Mesendoderm (in vitro differentiated cells): ENCODE measurements around the gene DAAM1.

ENCODE experiments used
- DNase-seq: peaks from one replicate; pipeline ENCODE4 v3.0.0; 2013
- H2AK5ac ChIP-seq: 2 replicates; pipeline ENCODE4 v1.6.1; 2013; ENCODE audit warnings: low read length, inconsistent platforms
- H2BK120ac ChIP-seq: 2 replicates; pipeline ENCODE4 v1.6.1; 2013; ENCODE audit warnings: low read depth, mild to moderate bottlenecking, low read length, moderate library complexity, mixed read lengths
- H2BK15ac ChIP-seq: replicated peaks from 2 replicates; pipeline ENCODE4 v1.6.1; 2013; ENCODE audit warnings: low read depth, mild to moderate bottlenecking, moderate library complexity
- H2BK5ac ChIP-seq: 2 replicates; pipeline ENCODE4 v1.6.1; 2013; ENCODE audit warnings: low read length, inconsistent platforms
- H3K18ac ChIP-seq: 2 replicates; pipeline ENCODE4 v1.6.1; 2013; ENCODE audit warnings: mild to moderate bottlenecking, low read length, mixed read lengths
- H3K23ac ChIP-seq: one replicate; pipeline ENCODE4 v1.6.1; 2013; ENCODE audit warnings: low read length
- H3K27ac ChIP-seq: 2 replicates; pipeline ENCODE4 v1.5.1; 2013; ENCODE audit warnings: low read depth, mild to moderate bottlenecking, inconsistent platforms, low read length, moderate library complexity
- H3K27me3 ChIP-seq: 2 replicates; pipeline ENCODE4 v1.6.1; 2013; ENCODE audit warnings: low read length, control low read depth, mild to moderate bottlenecking, inconsistent platforms; ENCODE audit not compliant: insufficient read depth, poor library complexity
- H3K36me3 ChIP-seq: 2 replicates; pipeline ENCODE4 v1.6.1; 2013; ENCODE audit warnings: low read length, inconsistent platforms; ENCODE audit not compliant: control insufficient read depth, insufficient read depth
- H3K4ac ChIP-seq: one replicate; pipeline ENCODE4 v1.6.1; 2013; ENCODE audit warnings: low read depth, mild to moderate bottlenecking, low read length, moderate library complexity
- H3K4me1 ChIP-seq: 2 replicates; pipeline ENCODE4 v1.6.1; 2013; ENCODE audit warnings: low read depth, low read length, inconsistent platforms; ENCODE audit not compliant: control insufficient read depth
- H3K4me2 ChIP-seq: 2 replicates; pipeline ENCODE4 v1.6.1; 2013; ENCODE audit warnings: low read length
- H3K4me3 ChIP-seq: 2 replicates; pipeline ENCODE4 v1.5.1; 2013; ENCODE audit warnings: mild to moderate bottlenecking, low read length
- H3K56ac ChIP-seq: one replicate; pipeline ENCODE4 v1.6.1; 2013; ENCODE audit warnings: low read length
- H3K79me1 ChIP-seq: 2 replicates; pipeline ENCODE4 v1.6.1; 2013; ENCODE audit warnings: low read length, inconsistent platforms
- H3K79me2 ChIP-seq: 2 replicates; pipeline ENCODE4 v1.6.1; 2013; ENCODE audit warnings: mild to moderate bottlenecking, low read length; ENCODE audit not compliant: control insufficient read depth, insufficient read depth
- H3K9ac ChIP-seq: 2 replicates; pipeline ENCODE4 v1.6.1; 2013; ENCODE audit warnings: low read length, inconsistent platforms
- H4K5ac ChIP-seq: one replicate; pipeline ENCODE4 v1.6.1; 2013; ENCODE audit warnings: low read length
- H4K8ac ChIP-seq: one replicate; pipeline ENCODE4 v1.6.1; 2013; ENCODE audit warnings: low read depth, mild to moderate bottlenecking, control low read depth, low read length, moderate library complexity
- WGBS: extraction: QIAGEN DNeasy Blood & Tissue Kit; methylation state at CpG from one replicate; pipeline ENCODE4 v1.1.7; 2013; ENCODE audit warnings: low lambda C conversion rate, missing lambda C conversion rate; ENCODE audit not compliant: insufficient coverage; ENCODE audit errors: extremely low coverage; 5-methylcytosine and 5-hydroxymethylcytosine counted together

The DAAM1 gene

DNA sequence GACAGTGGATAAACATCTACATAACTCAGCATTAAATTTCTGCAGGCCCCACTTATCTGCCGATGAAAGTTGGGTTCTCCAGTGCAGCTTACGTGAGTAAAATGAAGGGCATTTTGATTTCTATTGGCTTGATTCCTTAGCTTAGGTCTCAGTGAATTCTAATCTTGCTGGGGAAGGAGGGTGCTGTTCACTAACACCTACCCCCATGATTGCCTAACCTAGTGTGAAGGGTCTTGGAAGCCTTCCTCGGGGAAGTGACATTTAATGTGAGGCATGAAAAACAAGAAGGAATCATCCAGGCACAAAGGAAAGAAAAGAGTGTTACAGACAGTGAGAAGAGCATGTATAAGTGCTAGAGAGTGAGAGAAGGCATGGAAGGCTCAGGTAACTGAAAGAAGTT is 81.0 kb downstream of the DAAM1 start:
- WGBS: no CpG with 5 or more reads among the region's 3 CpGs
- no peak overlapping the region for H2BK5ac ChIP-seq
- H3K27ac ChIP-seq: no peak overlapping the region
- no peak for DNase-seq
- H2BK15ac ChIP-seq: no peak overlapping the region
- no peak overlapping the region for H2AK5ac ChIP-seq
- H3K27me3 ChIP-seq: no peaks in the 10 kb centered on the region
- no peak overlapping the region for H3K9ac ChIP-seq
- H2BK120ac ChIP-seq: no peak overlapping the region
- H4K5ac ChIP-seq: no peak overlapping the region
- no peaks in the 10 kb centered on the region for H3K79me2 ChIP-seq
- H3K56ac ChIP-seq: no peak overlapping the region
- no peak overlapping the region for H3K23ac ChIP-seq
- H3K36me3 ChIP-seq: no peaks in the 10 kb centered on the region
- H3K4me1 ChIP-seq: no peaks in the 10 kb centered on the region
- H3K4me2 ChIP-seq: no peak overlapping the region
- H3K4me3 ChIP-seq: no peak overlapping the region
- H3K79me1 ChIP-seq: no peaks in the 10 kb centered on the region
- no peak overlapping the region for H3K4ac ChIP-seq
- no peak overlapping the region for H4K8ac ChIP-seq
- no peak overlapping the region for H3K18ac ChIP-seq

DNA sequence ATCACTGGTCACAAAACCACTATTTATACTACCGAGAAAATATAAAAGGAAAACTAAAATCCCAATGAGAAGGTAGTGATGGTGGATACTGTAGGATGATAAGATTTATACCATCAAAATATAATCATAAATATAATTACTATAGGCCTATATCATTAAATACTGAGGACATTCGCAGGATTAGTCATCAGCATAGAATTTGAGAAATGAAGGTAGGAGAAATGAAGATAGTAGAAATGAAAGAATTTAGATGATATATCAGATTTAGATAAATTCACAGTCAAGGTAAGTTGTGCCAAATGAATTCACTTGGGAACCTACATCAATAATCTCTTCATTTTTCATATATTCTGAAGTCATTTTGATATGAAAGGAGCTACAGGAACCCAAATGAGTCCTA is 82.8 kb downstream of the DAAM1 start:
- H2BK5ac ChIP-seq: no peak overlapping the region
- H2BK15ac ChIP-seq: no peak overlapping the region
- no peak overlapping the region for H2BK120ac ChIP-seq
- no peak overlapping the region for H4K8ac ChIP-seq
- no peak overlapping the region for H2AK5ac ChIP-seq
- no peak overlapping the region for H3K9ac ChIP-seq
- no peak overlapping the region for H3K56ac ChIP-seq
- DNase-seq: no peak
- no peaks in the 10 kb centered on the region for H3K79me2 ChIP-seq
- no peak overlapping the region for H3K4ac ChIP-seq
- H3K79me1 ChIP-seq: no peaks in the 10 kb centered on the region
- no CpG with 5 or more reads among the region's 2 CpGs for WGBS
- no peak overlapping the region for H3K23ac ChIP-seq
- no peaks in the 10 kb centered on the region for H3K36me3 ChIP-seq
- no peaks in the 10 kb centered on the region for H3K4me1 ChIP-seq
- no peak overlapping the region for H4K5ac ChIP-seq
- no peak overlapping the region for H3K27ac ChIP-seq
- H3K4me2 ChIP-seq: no peak overlapping the region
- no peak overlapping the region for H3K4me3 ChIP-seq
- no peak overlapping the region for H3K18ac ChIP-seq
- H3K27me3 ChIP-seq: no peaks in the 10 kb centered on the region

DNA sequence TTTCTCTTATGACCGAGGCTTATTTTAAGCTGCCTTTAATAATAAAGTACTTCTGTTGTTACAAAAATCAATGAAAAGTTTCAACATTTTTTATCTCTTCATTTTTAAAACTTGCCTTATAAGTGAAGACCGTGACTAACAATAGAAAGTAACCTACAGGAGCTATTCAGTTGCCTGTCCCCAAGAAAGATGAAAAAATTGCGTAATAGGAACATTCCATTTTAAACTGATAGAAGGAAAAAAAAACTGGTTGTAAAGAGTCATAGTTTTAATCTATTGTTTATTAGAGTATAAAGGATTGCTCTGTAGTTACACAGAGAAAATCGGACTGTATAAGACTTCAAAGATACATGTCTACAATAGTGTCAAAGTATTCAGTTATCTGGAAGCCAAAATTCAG is 83.3 kb downstream of the DAAM1 start:
- Histone ChIP-seq H4K8ac (no peak overlapping the region), H2BK15ac (no peak overlapping the region), H3K18ac (no peak overlapping the region), H3K79me1 (no peaks in the 10 kb centered on the region), H2BK120ac (no peak overlapping the region), H3K4ac (no peak overlapping the region), H3K27me3 (no peaks in the 10 kb centered on the region), H2BK5ac (no peak overlapping the region), H3K23ac (no peak overlapping the region), H3K9ac (no peak overlapping the region), H3K79me2 (no peaks in the 10 kb centered on the region), H3K36me3 (no peaks in the 10 kb centered on the region), H3K4me3 (no peak overlapping the region), H3K27ac (no peak overlapping the region), H3K4me2 (no peak overlapping the region), H3K4me1 (no peaks in the 10 kb centered on the region), H3K56ac (no peak overlapping the region), H4K5ac (no peak overlapping the region), H2AK5ac (no peak overlapping the region)
- DNase-seq: no peak
- WGBS: no CpG with 5 or more reads among the region's 4 CpGs

DNA sequence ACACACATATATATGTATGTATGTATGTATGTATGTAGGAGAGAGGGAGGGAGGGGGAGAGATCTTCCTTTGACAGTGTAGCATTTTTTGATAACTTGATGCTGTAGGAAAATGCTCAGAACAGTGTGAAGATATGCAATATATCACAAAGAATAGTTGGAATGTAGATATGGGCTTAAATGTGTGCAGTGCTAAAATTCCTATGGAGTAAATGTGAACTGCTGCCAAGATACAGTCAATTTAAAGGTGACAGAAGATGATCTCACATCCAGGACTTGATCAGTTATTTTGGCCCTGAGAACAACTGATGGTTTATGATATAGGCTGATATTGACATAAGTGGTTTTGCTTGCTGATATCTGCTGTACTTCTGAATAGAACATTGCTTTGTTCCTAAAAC is 84.2 kb downstream of the DAAM1 start:
- no peaks in the 10 kb centered on the region for H3K79me1 ChIP-seq
- no peak overlapping the region for H3K56ac ChIP-seq
- DNase-seq: no peak
- H2AK5ac ChIP-seq: no peak overlapping the region
- no peak overlapping the region for H3K9ac ChIP-seq
- no peaks in the 10 kb centered on the region for H3K4me1 ChIP-seq
- H3K79me2 ChIP-seq: no peaks in the 10 kb centered on the region
- H4K5ac ChIP-seq: no peak overlapping the region
- no peaks in the 10 kb centered on the region for H3K27me3 ChIP-seq
- no peak overlapping the region for H4K8ac ChIP-seq
- H2BK120ac ChIP-seq: no peak overlapping the region
- H3K27ac ChIP-seq: no peak overlapping the region
- H3K18ac ChIP-seq: no peak overlapping the region
- no peak overlapping the region for H2BK5ac ChIP-seq
- no peak overlapping the region for H2BK15ac ChIP-seq
- H3K4me3 ChIP-seq: no peak overlapping the region
- H3K23ac ChIP-seq: no peak overlapping the region
- H3K4me2 ChIP-seq: no peak overlapping the region
- no peak overlapping the region for H3K4ac ChIP-seq
- H3K36me3 ChIP-seq: no peaks in the 10 kb centered on the region

DNA sequence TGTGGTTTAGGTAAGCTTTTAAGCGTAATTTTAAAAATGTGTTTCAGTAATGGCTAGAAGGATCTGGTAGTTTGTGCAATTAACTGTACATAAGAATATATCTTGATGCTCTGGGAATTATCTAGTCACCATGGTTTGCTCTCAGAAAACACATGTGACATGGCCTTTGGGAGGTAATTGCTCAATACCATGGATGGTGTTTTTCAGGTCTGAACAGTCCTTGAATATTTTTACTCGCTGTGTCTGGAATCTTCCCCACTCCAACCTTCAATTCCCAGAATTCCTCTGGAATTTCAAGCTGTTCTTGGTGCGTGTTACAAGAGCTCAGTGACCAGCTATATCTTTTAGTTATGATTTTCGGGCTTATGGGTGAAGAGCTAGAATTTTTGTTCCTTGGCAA is 85.3 kb downstream of the DAAM1 start:
- Histone ChIP-seq H3K4me1 (no peaks in the 10 kb centered on the region), H3K27ac (no peak overlapping the region)

DNA sequence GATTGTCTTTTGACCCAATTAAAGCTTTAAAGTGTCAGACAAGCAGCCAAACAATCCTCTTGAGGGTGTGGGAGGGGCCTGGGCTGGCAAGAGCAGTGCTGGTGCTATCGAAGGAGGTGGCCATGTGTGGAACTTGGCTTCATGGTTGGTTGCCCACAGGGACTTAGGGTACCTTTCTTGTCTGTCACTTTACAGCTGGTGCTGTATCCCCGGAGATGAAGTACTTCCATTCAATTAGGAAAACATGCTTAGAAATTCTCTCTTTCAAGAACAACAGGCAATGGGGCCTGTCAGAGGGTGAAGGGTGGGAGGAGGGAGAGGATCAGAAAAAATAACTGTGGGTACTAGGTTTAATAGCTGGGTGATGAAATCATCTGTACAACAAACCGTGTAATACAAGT is 86.5 kb downstream of the DAAM1 start:
- H3K27ac ChIP-seq: no peak overlapping the region

More for the DNA sequence above, 85.3 kb downstream of the DAAM1 start:
- no peaks in the 10 kb centered on the region for H3K36me3 ChIP-seq
- no peak overlapping the region for H2AK5ac ChIP-seq
- no peak overlapping the region for H3K23ac ChIP-seq
- H3K9ac ChIP-seq: no peak overlapping the region
- no peak overlapping the region for H4K8ac ChIP-seq
- no peak overlapping the region for H3K4ac ChIP-seq
- no peak overlapping the region for H3K4me2 ChIP-seq
- H2BK5ac ChIP-seq: no peak overlapping the region
- H3K4me3 ChIP-seq: no peak overlapping the region
- no peak for DNase-seq
- no peak overlapping the region for H3K56ac ChIP-seq
- H3K18ac ChIP-seq: no peak overlapping the region
- no peak overlapping the region for H2BK15ac ChIP-seq
- H3K79me2 ChIP-seq: no peaks in the 10 kb centered on the region
- WGBS: 100% methylated on average over 1 of the region's 4 CpGs
- no peak overlapping the region for H4K5ac ChIP-seq
- H3K79me1 ChIP-seq: no peaks in the 10 kb centered on the region
- H2BK120ac ChIP-seq: no peak overlapping the region
- no peaks in the 10 kb centered on the region for H3K27me3 ChIP-seq

More for the DNA sequence above, 86.5 kb downstream of the DAAM1 start:
- H3K79me1 ChIP-seq: no peaks in the 10 kb centered on the region
- no peak overlapping the region for H2AK5ac ChIP-seq
- H3K4me2 ChIP-seq: no peak overlapping the region
- H3K27me3 ChIP-seq: no peaks in the 10 kb centered on the region
- WGBS: no CpG with 5 or more reads among the region's 3 CpGs
- H3K18ac ChIP-seq: no peak overlapping the region
- no peaks in the 10 kb centered on the region for H3K4me1 ChIP-seq
- H3K56ac ChIP-seq: no peak overlapping the region
- H3K4me3 ChIP-seq: no peak overlapping the region
- no peak for DNase-seq
- no peaks in the 10 kb centered on the region for H3K36me3 ChIP-seq
- no peak overlapping the region for H4K8ac ChIP-seq
- no peak overlapping the region for H3K23ac ChIP-seq
- no peak overlapping the region for H2BK120ac ChIP-seq
- no peaks in the 10 kb centered on the region for H3K79me2 ChIP-seq
- no peak overlapping the region for H2BK5ac ChIP-seq
- H4K5ac ChIP-seq: no peak overlapping the region
- no peak overlapping the region for H3K9ac ChIP-seq
- no peak overlapping the region for H3K4ac ChIP-seq
- no peak overlapping the region for H2BK15ac ChIP-seq
